ENCODE measurements around the gene IQCE.

DNA sequence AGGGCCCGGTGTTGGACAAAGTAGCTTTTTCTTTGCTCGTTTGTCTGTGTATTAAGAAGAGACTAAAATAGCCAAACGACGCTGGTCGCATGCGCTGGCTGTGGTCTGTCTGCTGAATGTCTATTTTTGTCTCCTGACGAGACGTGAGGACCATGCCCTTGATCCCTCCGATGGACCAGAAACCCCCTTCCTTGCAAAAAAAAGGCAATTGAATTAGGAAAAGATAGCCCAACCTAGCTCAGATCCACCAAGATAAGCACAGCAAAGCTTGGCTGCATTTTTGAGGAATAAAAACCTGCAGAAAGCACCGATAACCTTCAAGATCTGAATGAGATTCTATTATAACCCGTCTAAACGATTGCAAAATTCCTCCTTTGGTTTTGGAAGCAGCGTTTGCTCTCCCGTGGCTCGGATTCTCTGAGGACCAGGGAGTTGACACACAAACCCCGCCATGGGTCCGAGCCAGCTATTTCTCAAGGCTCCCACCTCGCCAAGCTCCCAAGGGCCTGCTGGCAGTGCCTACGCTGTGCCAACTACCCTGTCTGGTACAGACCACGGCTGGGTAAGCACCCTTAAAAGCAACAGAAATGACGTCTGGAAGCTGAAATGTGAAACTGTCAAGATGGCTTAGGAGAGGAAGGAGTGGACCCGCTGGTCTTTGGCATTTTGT is 55.3 kb downstream of the IQCE start:
- TF ChIP-seq ZNF274 (IDR thresholded peaks at IDR 0.05; ENCODE audit: low read depth, low read length): no peak
- no peak for TF ChIP-seq YY1 (IDR thresholded peaks at IDR 0.05; ENCODE audit: insufficient read depth, insufficient read length)
